HG03460 (cell line): Measurements from ENCODE around the gene DENND1A.

ENCODE experiments used
- ATAC-seq: cut with Tn5 transposase; IDR thresholded peaks from one replicate; pipeline ENCODE4 v1.9.1; 2021; ENCODE audit not compliant: unreplicated experiment

Gene DENND1A

GRCh38 chr9:123548741-123549545 is 381.0 kb downstream of the DENND1A start:
- no peak for ATAC-seq

GRCh38 chr9:123544007-123544827 is 385.7 kb downstream of the DENND1A start:
- ATAC-seq: no peak

GRCh38 chr9:123543492-123543891 is 386.4 kb downstream of the DENND1A start:
- no peak for ATAC-seq

- ATAC-seq: no peak
Observed at GRCh38 chr9:123542435-123543225, 387.3 kb downstream of the DENND1A start.

GRCh38 chr9:123541411-123541810 is 388.5 kb downstream of the DENND1A start:
- no peak for ATAC-seq

- ATAC-seq: no peak
Observed at GRCh38 chr9:123540457-123540856, 389.5 kb downstream of the DENND1A start.

- ATAC-seq: no peak
Observed at GRCh38 chr9:123537809-123538208, 392.1 kb downstream of the DENND1A start.

GRCh38 chr9:123536455-123536868 is 393.5 kb downstream of the DENND1A start:
- ATAC-seq: no peak

GRCh38 chr9:123534336-123534735 is 395.6 kb downstream of the DENND1A start:
- no peak for ATAC-seq

GRCh38 chr9:123530244-123530643 is 399.7 kb downstream of the DENND1A start:
- ATAC-seq: no peak

- no peak for ATAC-seq
Observed at GRCh38 chr9:123528501-123528900, 401.4 kb downstream of the DENND1A start.

GRCh38 chr9:123527981-123528380 is 401.9 kb downstream of the DENND1A start:
- ATAC-seq: no peak

GRCh38 chr9:123525957-123526356 is 404.0 kb downstream of the DENND1A start:
- ATAC-seq: no peak

- ATAC-seq: no peak
Observed at GRCh38 chr9:123525424-123525823, 404.5 kb downstream of the DENND1A start.

GRCh38 chr9:123524866-123525265 is 405.1 kb downstream of the DENND1A start:
- ATAC-seq: no peak

- no peak for ATAC-seq
Observed at GRCh38 chr9:123523845-123524244, 406.1 kb downstream of the DENND1A start.

GRCh38 chr9:123523001-123523400 is 406.9 kb downstream of the DENND1A start:
- ATAC-seq: no peak

- ATAC-seq: no peak
Observed at GRCh38 chr9:123522251-123522650, 407.7 kb downstream of the DENND1A start.

GRCh38 chr9:123518338-123518737 is 411.6 kb downstream of the DENND1A start:
- ATAC-seq: no peak

GRCh38 chr9:123517512-123517911 is 412.4 kb downstream of the DENND1A start:
- no peak for ATAC-seq

GRCh38 chr9:123514766-123515165 is 415.2 kb downstream of the DENND1A start:
- ATAC-seq: no peak
